NB4 (cell line): ENCODE results near the gene CARMIL1.
"Not testable (repeated sequence)": the region's sequence is repeated elsewhere in the genome, so short reads cannot be mapped to it uniquely, and the experiment has no call there.

Source experiments
- DNase-seq: peaks from one replicate; pipeline ENCODE4 v3.0.0; 2010; ENCODE audit warnings: low read depth
- H3K4me3 ChIP-seq: one replicate; pipeline ENCODE4 v1.5.1; 2011; ENCODE audit warnings: mild to moderate bottlenecking, low read depth, low read length, moderate library complexity
- MYC ChIP-seq: IDR thresholded peaks from 2 replicates; pipeline ENCODE4 v1.6.1; 2011; ENCODE audit warnings: low read depth, low read length
- POLR2A ChIP-seq: IDR thresholded peaks from 2 replicates; pipeline ENCODE4 v1.6.1; 2011; ENCODE audit warnings: mild to moderate bottlenecking; ENCODE audit not compliant: insufficient read length; ENCODE audit errors: extremely low read depth
- TF ChIP-seq, protein P1 (sequence below): IDR thresholded peaks from 2 replicates; pipeline ENCODE4 v1.6.1; 2011; ENCODE audit warnings: low read depth, low read length
- TF ChIP-seq, protein P2 (sequence below): IDR thresholded peaks from one replicate; pipeline ENCODE4 v1.5.1; 2012; ENCODE audit warnings: low read depth, low read length

CARMIL1 gene

DNA sequence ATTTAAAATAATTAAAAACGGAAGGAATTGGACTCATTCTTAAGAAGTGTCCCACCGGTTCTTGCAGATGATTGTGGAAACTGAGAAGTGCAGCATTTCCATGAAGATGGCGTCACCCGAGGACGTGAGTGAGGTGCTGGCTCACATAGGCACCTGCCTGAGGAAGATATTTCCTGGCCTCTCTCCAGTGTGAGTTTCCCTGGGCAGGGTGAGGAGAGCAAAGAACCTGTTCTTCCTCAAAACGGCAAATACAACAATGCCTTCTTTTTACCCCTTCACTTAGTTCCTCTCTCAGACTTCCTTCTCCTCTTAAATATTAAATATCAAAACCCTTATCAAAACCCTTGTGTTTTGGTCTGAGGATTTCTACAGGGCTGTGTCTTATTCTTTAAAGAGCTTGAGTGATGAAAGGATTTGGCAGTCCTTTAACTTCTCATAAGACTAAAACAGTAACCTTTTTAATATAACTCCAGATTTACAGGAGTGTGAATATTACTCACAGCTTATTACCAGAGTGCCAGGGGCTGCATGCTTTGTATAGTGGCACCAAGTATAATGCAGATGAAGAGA lies 156.3 kb downstream of the CARMIL1 start:
- no peak for DNase-seq
- no peak for TF ChIP-seq POLR2A
- TF ChIP-seq MYC: no peak
- TF ChIP-seq, protein P1, sequence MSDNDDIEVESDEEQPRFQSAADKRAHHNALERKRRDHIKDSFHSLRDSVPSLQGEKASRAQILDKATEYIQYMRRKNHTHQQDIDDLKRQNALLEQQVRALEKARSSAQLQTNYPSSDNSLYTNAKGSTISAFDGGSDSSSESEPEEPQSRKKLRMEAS: no peak
- TF ChIP-seq, protein P2, sequence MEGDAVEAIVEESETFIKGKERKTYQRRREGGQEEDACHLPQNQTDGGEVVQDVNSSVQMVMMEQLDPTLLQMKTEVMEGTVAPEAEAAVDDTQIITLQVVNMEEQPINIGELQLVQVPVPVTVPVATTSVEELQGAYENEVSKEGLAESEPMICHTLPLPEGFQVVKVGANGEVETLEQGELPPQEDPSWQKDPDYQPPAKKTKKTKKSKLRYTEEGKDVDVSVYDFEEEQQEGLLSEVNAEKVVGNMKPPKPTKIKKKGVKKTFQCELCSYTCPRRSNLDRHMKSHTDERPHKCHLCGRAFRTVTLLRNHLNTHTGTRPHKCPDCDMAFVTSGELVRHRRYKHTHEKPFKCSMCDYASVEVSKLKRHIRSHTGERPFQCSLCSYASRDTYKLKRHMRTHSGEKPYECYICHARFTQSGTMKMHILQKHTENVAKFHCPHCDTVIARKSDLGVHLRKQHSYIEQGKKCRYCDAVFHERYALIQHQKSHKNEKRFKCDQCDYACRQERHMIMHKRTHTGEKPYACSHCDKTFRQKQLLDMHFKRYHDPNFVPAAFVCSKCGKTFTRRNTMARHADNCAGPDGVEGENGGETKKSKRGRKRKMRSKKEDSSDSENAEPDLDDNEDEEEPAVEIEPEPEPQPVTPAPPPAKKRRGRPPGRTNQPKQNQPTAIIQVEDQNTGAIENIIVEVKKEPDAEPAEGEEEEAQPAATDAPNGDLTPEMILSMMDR: no peak
- H3K4me3 ChIP-seq: no peak overlapping the region

DNA sequence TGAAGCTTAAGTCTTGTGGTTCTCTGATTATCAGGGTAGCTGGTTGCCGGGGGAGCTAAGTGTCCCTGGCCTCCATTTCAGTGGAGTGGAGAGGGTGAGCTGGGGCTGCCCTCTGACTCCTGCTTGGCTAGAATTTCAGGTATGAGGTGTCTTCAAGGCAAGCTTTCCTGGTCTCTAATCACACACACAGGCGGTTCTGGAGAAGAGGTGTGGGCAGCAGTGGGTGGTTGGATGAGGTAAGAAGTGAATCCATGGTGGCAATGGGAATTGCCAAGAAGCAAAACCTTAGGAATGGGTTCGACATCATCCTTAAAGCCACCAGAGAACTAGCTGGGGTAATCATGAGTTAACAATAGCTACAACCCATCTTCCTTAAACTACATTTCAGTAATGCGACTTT lies 157.6 kb downstream of the CARMIL1 start:
- TF ChIP-seq, protein P2: no peak
- TF ChIP-seq, protein P1: no peak
- TF ChIP-seq MYC (no peak), POLR2A (no peak)
- DNase-seq: no peak
- no peak overlapping the region for H3K4me3 ChIP-seq

DNA sequence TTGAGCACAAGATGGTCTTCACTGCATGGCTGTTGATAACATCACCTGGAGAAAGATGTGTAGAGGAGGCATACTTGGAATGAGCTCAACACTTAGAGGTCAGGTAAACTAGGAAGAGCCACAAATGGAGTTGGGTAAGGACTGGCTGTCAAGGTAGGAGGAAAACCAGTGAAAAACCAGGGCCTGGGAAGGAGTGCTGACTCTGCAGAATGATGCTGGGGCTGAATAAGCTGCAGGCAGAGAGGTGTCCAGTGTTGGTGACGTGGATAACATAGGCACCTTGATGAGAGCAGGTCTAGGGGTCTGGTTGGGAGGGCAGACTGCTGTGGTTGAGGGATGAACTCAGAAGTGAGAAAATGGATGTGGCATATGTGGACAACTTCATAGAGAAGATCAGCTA lies 160.2 kb downstream of the CARMIL1 start:
- no peak overlapping the region for H3K4me3 ChIP-seq
- no peak for DNase-seq
- TF ChIP-seq POLR2A: no peak
- TF ChIP-seq, protein P1: no peak
- TF ChIP-seq, protein P2: no peak
- TF ChIP-seq MYC: no peak

DNA sequence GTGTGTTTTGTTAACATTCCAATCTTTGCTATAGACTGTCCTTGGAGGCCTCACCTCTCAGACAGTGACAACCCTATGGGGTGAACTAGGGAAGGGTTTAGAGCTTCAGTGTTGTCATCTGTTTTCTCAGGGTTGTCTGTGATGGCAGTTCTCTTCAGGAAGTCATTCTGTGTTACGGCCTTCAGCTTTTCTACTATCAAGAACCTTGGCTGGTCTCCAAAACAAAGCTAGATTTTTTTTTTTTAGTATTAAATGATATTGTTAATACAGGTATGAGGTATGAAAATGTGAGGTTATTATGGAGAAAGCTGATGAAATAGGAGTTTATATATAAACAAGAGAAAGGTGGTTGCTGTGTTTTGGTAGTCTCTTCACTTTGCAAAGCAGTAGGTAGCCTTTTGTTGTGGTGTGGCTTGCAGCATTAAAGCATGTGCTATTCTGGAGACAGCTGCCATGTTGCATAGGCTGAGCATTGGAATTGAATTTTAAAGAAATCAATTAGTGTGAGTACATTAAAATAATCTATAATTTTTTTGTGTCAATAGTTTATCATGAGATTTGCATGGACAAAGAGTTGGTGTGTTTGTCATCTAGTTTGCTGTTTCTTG lies 162.6 kb downstream of the CARMIL1 start:
- no peak for DNase-seq
- TF ChIP-seq, protein P1: no peak
- TF ChIP-seq MYC (no peak), POLR2A (no peak)
- TF ChIP-seq, protein P2: no peak
- H3K4me3 ChIP-seq: no peak overlapping the region

DNA sequence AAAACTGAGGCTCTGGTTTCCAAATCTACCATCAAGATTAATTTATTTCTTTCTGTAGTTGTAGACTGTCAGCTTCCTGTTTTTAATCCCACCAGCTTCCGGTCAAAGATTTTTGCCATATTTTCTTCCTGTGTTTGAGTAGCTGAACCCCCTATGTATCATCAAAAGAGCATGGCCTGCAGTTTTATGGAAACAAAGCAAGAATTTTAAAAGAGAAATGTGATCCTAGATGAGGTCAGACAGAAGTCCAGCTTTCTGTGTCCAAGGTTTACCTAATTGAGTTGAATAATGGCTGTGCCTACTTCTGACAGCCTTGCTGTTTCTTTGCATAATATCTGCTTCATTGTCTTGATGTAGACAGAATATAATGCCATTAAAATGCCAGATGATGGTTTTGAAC lies 163.7 kb downstream of the CARMIL1 start:
- no peak for DNase-seq
- no peak for TF ChIP-seq POLR2A
- TF ChIP-seq MYC: no peak
- TF ChIP-seq, protein P2: no peak
- TF ChIP-seq, protein P1: no peak
- no peak overlapping the region for H3K4me3 ChIP-seq

DNA sequence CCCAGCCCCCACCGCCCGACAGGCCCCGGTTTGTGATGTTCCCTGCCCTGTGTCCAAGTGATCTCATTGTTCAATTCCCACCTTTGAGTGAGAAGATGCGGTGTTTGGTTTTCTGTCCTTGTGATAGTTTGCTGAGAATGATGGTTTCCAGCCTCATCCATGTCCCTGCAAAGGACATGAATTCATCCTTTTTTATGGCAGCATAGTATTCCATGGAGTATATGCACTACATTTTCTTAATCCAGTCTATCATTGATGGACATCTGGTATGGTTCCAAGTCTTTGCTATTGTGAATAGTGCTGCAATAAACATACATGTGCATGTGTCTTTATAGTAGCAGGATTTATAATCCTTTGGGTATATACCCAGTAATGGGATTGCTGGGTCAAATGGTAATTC lies 165.3 kb downstream of the CARMIL1 start:
- not testable (repeated sequence) for H3K4me3 ChIP-seq, DNase-seq
